ENCODE results near the gene NSL1. TPM values are rescaled to one million over a fixed set of nuclear protein-coding genes. Genes with fewer than 3 reads are reported as not detected.

The NSL1 gene
- total RNA-seq, 1 donor from 2014 or later, result 28.7 TPM

DNA sequence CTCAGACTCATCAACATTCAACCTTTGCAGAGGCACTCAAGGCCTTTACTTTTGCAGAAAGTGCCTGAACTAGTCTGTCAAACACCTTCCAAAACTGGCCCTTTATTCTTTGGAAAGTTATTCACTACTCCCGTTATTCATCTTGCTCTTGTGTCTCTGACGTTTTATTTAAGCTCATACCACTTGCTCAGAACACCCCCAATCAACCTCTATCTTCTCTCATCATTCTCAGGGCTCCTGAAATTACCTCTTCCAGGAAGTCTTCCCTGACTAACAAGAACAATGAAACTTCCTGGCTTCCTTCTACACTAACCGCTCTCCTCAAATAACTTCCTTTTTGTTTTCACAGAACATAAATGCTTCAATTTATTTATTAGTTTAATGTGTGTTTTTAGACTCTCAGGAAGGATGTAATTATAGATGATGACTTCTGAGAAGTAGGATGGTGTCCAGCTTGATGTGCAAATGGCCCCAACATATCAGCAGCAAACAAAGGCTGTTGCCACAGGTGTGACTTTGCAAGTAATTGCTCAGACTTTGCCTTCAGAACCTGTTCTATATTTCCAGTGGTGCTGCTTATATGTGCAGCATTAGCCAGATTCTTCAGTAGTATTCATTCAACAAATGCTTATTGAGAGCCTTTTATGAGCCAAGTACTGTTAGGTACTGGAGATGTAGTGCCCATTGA is 69.2 kb downstream of the NSL1 start:
- no peak for DNase-seq (ENCODE audit: extremely low spot score, unreplicated experiment)
- no peaks in the 10 kb centered on the region for H3K9me3 Mint-ChIP-seq (ENCODE audit: unreplicated experiment)
- peaks cover 7% of the 10 kb centered on the region for H3K27me3 Mint-ChIP-seq (ENCODE audit: unreplicated experiment)
- no peaks in the 10 kb centered on the region for H3K36me3 Mint-ChIP-seq (ENCODE audit: unreplicated experiment)
- H3K4me1 Mint-ChIP-seq (ENCODE audit: unreplicated experiment), result peaks cover 3% of the 10 kb centered on the region
- H3K27ac Mint-ChIP-seq (ENCODE audit: unreplicated experiment), result no peak overlapping the region
- TF ChIP-seq, protein P1, sequence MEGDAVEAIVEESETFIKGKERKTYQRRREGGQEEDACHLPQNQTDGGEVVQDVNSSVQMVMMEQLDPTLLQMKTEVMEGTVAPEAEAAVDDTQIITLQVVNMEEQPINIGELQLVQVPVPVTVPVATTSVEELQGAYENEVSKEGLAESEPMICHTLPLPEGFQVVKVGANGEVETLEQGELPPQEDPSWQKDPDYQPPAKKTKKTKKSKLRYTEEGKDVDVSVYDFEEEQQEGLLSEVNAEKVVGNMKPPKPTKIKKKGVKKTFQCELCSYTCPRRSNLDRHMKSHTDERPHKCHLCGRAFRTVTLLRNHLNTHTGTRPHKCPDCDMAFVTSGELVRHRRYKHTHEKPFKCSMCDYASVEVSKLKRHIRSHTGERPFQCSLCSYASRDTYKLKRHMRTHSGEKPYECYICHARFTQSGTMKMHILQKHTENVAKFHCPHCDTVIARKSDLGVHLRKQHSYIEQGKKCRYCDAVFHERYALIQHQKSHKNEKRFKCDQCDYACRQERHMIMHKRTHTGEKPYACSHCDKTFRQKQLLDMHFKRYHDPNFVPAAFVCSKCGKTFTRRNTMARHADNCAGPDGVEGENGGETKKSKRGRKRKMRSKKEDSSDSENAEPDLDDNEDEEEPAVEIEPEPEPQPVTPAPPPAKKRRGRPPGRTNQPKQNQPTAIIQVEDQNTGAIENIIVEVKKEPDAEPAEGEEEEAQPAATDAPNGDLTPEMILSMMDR (IDR thresholded peaks at IDR 0.05), result no peak
- H3K4me3 Mint-ChIP-seq (ENCODE audit: unreplicated experiment), result no peak overlapping the region

DNA sequence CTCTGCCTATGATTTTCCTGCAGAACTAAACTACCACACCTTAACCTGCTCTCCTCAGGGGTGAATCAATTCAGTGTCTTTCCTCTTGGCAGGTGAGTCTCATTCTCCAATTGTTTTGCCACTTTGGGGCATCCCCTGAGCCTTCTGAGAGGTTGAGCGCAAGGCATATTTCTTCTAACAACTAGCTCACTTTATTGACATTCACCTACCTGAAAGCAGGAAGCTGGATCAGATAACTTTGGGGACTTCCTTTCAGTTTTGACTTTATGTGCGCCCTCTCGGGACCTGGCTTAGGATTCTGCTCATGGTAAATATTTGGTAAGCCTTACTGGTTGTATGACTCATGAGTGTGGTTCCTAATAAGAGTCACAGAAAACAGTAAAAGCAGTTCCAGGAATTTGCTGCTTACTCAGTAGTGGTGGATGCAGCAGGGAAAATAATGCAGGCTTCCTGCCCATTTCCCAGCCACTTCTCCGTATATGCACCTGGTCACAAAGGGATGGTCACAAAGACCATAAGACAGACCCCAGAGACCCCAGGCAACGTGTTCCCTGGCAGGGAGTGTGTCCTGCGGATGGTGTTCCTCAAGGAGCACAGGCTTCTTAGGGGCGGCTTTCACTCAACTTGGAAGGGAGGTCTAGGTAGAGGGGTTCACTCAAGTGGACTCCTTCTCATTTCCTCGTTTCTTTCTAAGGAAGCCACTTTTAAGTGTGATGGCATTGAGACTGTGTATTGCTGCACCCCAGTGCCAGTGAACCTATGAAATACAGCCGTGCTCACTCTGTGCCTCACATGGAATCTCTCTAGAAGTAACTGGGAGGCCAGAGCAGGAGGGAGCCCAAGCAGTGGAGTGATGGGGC is 70.0 kb downstream of the NSL1 start:
- no peak overlapping the region for H3K27ac Mint-ChIP-seq (ENCODE audit: unreplicated experiment)
- TF ChIP-seq, protein P1 (IDR thresholded peaks at IDR 0.05), result no peak
- peaks cover 3% of the 10 kb centered on the region for H3K4me1 Mint-ChIP-seq (ENCODE audit: unreplicated experiment)
- H3K4me3 Mint-ChIP-seq (ENCODE audit: unreplicated experiment), result no peak overlapping the region
- no peaks in the 10 kb centered on the region for H3K36me3 Mint-ChIP-seq (ENCODE audit: unreplicated experiment)
- H3K27me3 Mint-ChIP-seq (ENCODE audit: unreplicated experiment), result peaks cover 8% of the 10 kb centered on the region
- no peak for DNase-seq (ENCODE audit: extremely low spot score, unreplicated experiment)
- H3K9me3 Mint-ChIP-seq (ENCODE audit: unreplicated experiment), result no peaks in the 10 kb centered on the region

DNA sequence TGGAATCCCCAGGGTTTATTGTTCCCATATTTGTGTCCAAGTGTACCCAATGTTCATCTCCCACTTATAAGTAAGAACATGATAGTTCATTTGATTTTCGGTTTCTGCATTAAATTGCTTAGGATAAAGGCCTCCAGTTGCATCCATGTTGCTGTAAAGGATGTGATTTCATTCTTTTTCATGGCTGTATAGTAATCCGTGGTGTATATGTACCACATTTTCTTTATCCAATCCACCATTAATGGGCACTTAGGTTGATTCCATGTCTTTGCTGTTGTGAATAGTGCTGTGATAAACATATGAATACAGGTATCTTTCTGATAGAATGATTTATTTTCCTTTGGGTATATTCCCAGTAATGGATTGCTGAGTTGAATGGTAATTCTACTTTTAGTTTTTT is 71.9 kb downstream of the NSL1 start:
- Mint-ChIP-seq H3K9me3 (ENCODE audit: unreplicated experiment) (no peaks in the 10 kb centered on the region), H3K27ac (ENCODE audit: unreplicated experiment) (no peak overlapping the region), H3K4me1 (ENCODE audit: unreplicated experiment) (peaks cover 3% of the 10 kb centered on the region), H3K4me3 (ENCODE audit: unreplicated experiment) (no peak overlapping the region), H3K27me3 (ENCODE audit: unreplicated experiment) (peaks cover 10% of the 10 kb centered on the region), H3K36me3 (ENCODE audit: unreplicated experiment) (no peaks in the 10 kb centered on the region)
- DNase-seq (ENCODE audit: extremely low spot score, unreplicated experiment), result no peak
- TF ChIP-seq, protein P1 (IDR thresholded peaks at IDR 0.05), result no peak

DNA sequence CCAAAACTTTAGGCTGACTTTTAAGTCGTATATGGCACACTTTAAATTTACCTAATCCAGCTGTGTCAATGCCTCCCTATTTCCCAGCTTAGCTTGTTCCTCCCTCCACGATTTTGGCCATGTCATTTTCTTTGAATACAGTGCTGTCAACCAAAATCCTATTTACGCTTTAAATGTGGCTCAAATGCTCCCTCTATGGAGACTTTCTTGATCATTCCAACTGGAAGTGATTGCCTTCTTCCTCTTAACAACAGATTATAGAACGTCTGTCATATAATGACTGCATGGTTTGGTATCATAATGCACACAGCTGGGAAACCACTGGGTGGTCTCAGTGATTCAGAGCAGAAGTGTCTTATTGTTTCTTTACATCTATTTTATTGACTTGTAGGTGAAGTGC is 73.1 kb downstream of the NSL1 start:
- Mint-ChIP-seq H3K4me3 (ENCODE audit: unreplicated experiment) (no peak overlapping the region), H3K27ac (ENCODE audit: unreplicated experiment) (no peak overlapping the region), H3K4me1 (ENCODE audit: unreplicated experiment) (peaks cover 3% of the 10 kb centered on the region), H3K27me3 (ENCODE audit: unreplicated experiment) (peaks cover 10% of the 10 kb centered on the region), H3K36me3 (ENCODE audit: unreplicated experiment) (no peaks in the 10 kb centered on the region), H3K9me3 (ENCODE audit: unreplicated experiment) (no peaks in the 10 kb centered on the region)
- no peak for DNase-seq (ENCODE audit: extremely low spot score, unreplicated experiment)
- TF ChIP-seq, protein P1 (IDR thresholded peaks at IDR 0.05), result peak; percentile 40

DNA sequence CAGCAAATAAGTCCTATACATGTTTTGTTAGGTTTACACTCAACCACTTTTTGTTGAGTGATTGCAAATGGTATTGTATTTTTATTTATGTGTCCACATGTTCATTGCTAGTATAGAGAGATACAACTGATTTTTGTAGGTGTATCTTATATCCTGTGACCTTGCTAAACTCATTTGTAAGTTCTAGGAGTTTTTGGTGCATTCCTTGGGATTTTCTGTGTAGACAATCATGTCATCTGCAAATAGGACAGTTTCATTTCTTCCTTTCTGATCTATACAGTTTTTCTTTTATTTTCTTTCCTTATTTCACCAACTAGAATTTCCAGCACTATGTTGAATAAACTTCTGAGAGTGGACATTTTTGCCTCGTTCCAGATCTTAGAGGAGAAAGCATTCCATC is 75.4 kb downstream of the NSL1 start:
- Mint-ChIP-seq H3K27ac (ENCODE audit: unreplicated experiment) (no peak overlapping the region), H3K9me3 (ENCODE audit: unreplicated experiment) (no peaks in the 10 kb centered on the region), H3K36me3 (ENCODE audit: unreplicated experiment) (no peaks in the 10 kb centered on the region), H3K4me3 (ENCODE audit: unreplicated experiment) (no peak overlapping the region), H3K27me3 (ENCODE audit: unreplicated experiment) (peaks cover 10% of the 10 kb centered on the region), H3K4me1 (ENCODE audit: unreplicated experiment) (no peaks in the 10 kb centered on the region)
- TF ChIP-seq, protein P1 (IDR thresholded peaks at IDR 0.05), result no peak
- DNase-seq (ENCODE audit: extremely low spot score, unreplicated experiment), result no peak

Measured in osteocyte (in vitro differentiated cells).